OCI-LY7 (cell line): ENCODE results near the gene GOLPH3. TPM values are rescaled to one million over a fixed set of nuclear protein-coding genes. Genes with fewer than 3 reads are reported as not detected.

Source experiments
- BruUV-seq: library from RNA; stranded (reverse); fragments of 400-500 nt; replicated peaks from 2 replicates; lab custom pipeline; 2021; lab: Mats Ljungman, UMichigan
- CTCF ChIA-PET: fragments of 300-600 bp; sonication (Branson Sonifier 250); formaldehyde crosslinking; loops from one replicate; lab custom pipeline; 2022; ENCODE audit warnings: antibody characterized with exemption; ENCODE audit not compliant: unreplicated experiment; lab: Charles Lee
- POLR2A ChIA-PET: fragments of 300-600 bp; sonication (Branson Sonifier 250); formaldehyde crosslinking; loops from one replicate; lab custom pipeline; 2022; ENCODE audit warnings: antibody characterized with exemption; lab: Charles Lee
- DNase-seq: peaks from one replicate; pipeline ENCODE4 v3.0.0-alpha.2; 2015; ENCODE audit warnings: low spot score
- H2AFZ ChIP-seq: fragments of 200-600 bp; sonication (generic), shearing (Covaris generic); 2 replicates; pipeline ENCODE4 v1.6.1; 2014; ENCODE audit warnings: mild to moderate bottlenecking, antibody characterized with exemption, low read length, moderate library complexity
- H3K27ac ChIP-seq: fragments of 200-600 bp; sonication (generic); 2 replicates; pipeline ENCODE4 v1.5.1; 2014; ENCODE audit warnings: mixed run types, low read depth, mild to moderate bottlenecking, moderate library complexity, low read length, inconsistent platforms; ENCODE audit not compliant: poor library complexity, severe bottlenecking
- H3K36me3 ChIP-seq: fragments of 200-600 bp; sonication (generic); 2 replicates; pipeline ENCODE4 v1.6.1; 2014; ENCODE audit warnings: mild to moderate bottlenecking, antibody characterized with exemption, low read length, moderate library complexity, mixed read lengths; ENCODE audit not compliant: insufficient read depth
- H3K4me1 ChIP-seq: fragments of 200-600 bp; sonication (generic); 2 replicates; pipeline ENCODE4 v1.5.1; 2014; ENCODE audit warnings: mild to moderate bottlenecking, low read length; ENCODE audit not compliant: insufficient read depth, poor library complexity, severe bottlenecking
- H3K4me2 ChIP-seq: fragments of 200-600 bp; sonication (generic); 2 replicates; pipeline ENCODE4 v1.6.1; 2014; ENCODE audit warnings: mild to moderate bottlenecking, low read length
- H3K4me3 ChIP-seq: fragments of 200-600 bp; sonication (generic); 2 replicates; pipeline ENCODE4 v1.5.1; 2014; ENCODE audit warnings: mild to moderate bottlenecking, low read depth, low read length; ENCODE audit not compliant: poor library complexity, severe bottlenecking
- H3K79me2 ChIP-seq: fragments of 200-600 bp; sonication (generic); 2 replicates; pipeline ENCODE4 v1.6.1; 2016; ENCODE audit warnings: low read depth, mild to moderate bottlenecking, low read length, moderate library complexity, mixed read lengths; ENCODE audit not compliant: insufficient read depth
- H3K9me2 ChIP-seq: fragments of 200-600 bp; sonication (generic); 2 replicates; pipeline ENCODE4 v1.6.1; 2016; ENCODE audit warnings: mild to moderate bottlenecking, low read length, mixed read lengths; ENCODE audit not compliant: insufficient read depth
- H3K9me3 ChIP-seq: fragments of 200-600 bp; sonication (generic); 2 replicates; pipeline ENCODE4 v1.6.1; 2014; ENCODE audit warnings: mild to moderate bottlenecking, mixed run types, low read length, mixed read lengths
- H4K20me1 ChIP-seq: fragments of 200-600 bp; sonication (generic); 2 replicates; pipeline ENCODE4 v1.6.1; 2014; ENCODE audit warnings: mild to moderate bottlenecking, antibody characterized with exemption, low read length, moderate library complexity, mixed read lengths; ENCODE audit not compliant: insufficient read depth
- CTCF ChIP-seq: fragments of 200-600 bp; sonication (generic); conservative IDR thresholded peaks from 2 replicates; pipeline ENCODE4 v1.5.1; 2014; ENCODE audit warnings: mild to moderate bottlenecking, antibody characterized with exemption, low read length, moderate library complexity, mixed read lengths
- EZH2phosphoT487 ChIP-seq: fragments of 200-600 bp; sonication (generic); IDR thresholded peaks from 2 replicates; pipeline ENCODE4 v1.6.1; 2018; ENCODE audit warnings: low read depth, borderline replicate concordance, mild to moderate bottlenecking, mixed run types, antibody characterized with exemption, low read length, moderate library complexity, mixed read lengths
- intact Hi-C: fragments of 100-400 bp; cut with micrococcal nuclease; formaldehyde crosslinking; loops from one replicate; pipeline ENCODE4 v1.10.0; 2022; ENCODE audit not compliant: unreplicated experiment
- total RNA-seq, 2 experiments: library from RNA; depleted of rRNA in 1 of 2; stranded (reverse); fragments of >200 nt in 1 of 2; shearing (Covaris generic) in 1 of 2; gene quantifications; 2 replicates each; pipeline ENCODE4 v1.2.3, GENCODE V29; 2014 to 2022

GOLPH3 gene
- total RNA-seq, 2 experiments from 2014 or later = 35.9 to 53.8 TPM

DNA sequence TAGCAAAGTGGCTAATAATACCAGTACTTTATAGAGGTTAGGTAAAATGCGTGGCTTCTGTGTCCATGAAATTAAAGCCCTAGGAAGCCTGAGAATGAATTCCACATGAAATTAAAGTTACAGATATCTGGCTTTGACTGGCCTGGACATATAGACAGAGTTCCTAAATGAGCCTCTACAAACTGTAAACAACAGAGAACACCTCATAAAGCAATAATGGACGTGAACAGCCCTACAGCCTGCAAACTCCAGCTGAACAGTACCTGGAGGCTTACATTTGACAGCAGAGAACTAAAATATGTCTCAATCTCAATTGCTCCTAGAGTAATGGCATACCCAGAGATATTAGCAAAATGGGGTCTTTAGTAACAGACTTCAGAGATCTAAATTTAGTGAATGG, 28.7 kb downstream of the GOLPH3 start:
- TF ChIP-seq EZH2phosphoT487 (no peak), CTCF (no peak)
- BruUV-seq = no TSS peak

GRCh38 chr5:32144378-32145207, 29.5 kb downstream of the GOLPH3 start:
- Histone ChIP-seq H3K4me2 (no peak overlapping the region), H3K9me3 (no peaks in the 10 kb centered on the region), H3K79me2 (peaks cover 63% of the 10 kb centered on the region), H3K4me3 (no peak overlapping the region), H3K9me2 (no peaks in the 10 kb centered on the region), H3K36me3 (peaks cover 62% of the 10 kb centered on the region), H3K27ac (no peak overlapping the region), H3K4me1 (no peaks in the 10 kb centered on the region), H4K20me1 (peaks cover 5% of the 10 kb centered on the region; the same call in 1 of the 2 replicates), H2AFZ (no peak overlapping the region)
- no TSS peak for BruUV-seq
- intact Hi-C loops = no loop called here
- TF ChIP-seq CTCF (no peak), EZH2phosphoT487 (no peak)
- ChIA-PET POLR2A (interaction anchor here (0.7 to 1.6 kb wide), 3 partner anchors 9 to 243 kb away, joined by 3 to 6 read pairs (median 5); no protein-coding TSS in a partner anchor), CTCF (no interaction called here)
- no peak for DNase-seq

More for the DNA sequence above, 28.7 kb downstream of the GOLPH3 start:
- POLR2A ChIA-PET = interaction anchor here (1.5 kb wide), 1 partner anchor 12 kb away, joined by 4 read pairs; no protein-coding TSS in a partner anchor
- Histone ChIP-seq H3K27ac (no peak overlapping the region), H3K9me2 (no peaks in the 10 kb centered on the region), H2AFZ (no peak overlapping the region), H3K4me3 (no peak overlapping the region), H3K9me3 (no peaks in the 10 kb centered on the region), H3K36me3 (peaks cover 61% of the 10 kb centered on the region), H3K4me1 (no peaks in the 10 kb centered on the region), H3K79me2 (peaks cover 71% of the 10 kb centered on the region), H4K20me1 (peaks cover 7% of the 10 kb centered on the region; the same call in 1 of the 2 replicates), H3K4me2 (no peak overlapping the region)
- intact Hi-C loops = no loop called here
- DNase-seq = no peak
- CTCF ChIA-PET = no interaction called here
